GM12874 (cell line): Measurements from ENCODE around the gene COL4A2.

Experiments
- CTCF ChIP-seq: IDR thresholded peaks from 2 replicates; pipeline ENCODE4 v1.5.1; 2011; ENCODE audit warnings: low read depth, mild to moderate bottlenecking, control low read depth, low read length, moderate library complexity; ENCODE audit not compliant: insufficient read depth

The COL4A2 gene

GRCh38 chr13:110297766-110298504, 9.1 kb upstream of the COL4A2 start:
- TF ChIP-seq CTCF = no peak

GRCh38 chr13:110298505-110299282, 8.4 kb upstream of the COL4A2 start:
- no peak for TF ChIP-seq CTCF

- TF ChIP-seq CTCF = no peak
Observed at GRCh38 chr13:110299283-110299840, 7.7 kb upstream of the COL4A2 start.

- no peak for TF ChIP-seq CTCF
Observed at GRCh38 chr13:110300090-110300815, 6.8 kb upstream of the COL4A2 start.

GRCh38 chr13:110301083-110301482, 6.0 kb upstream of the COL4A2 start:
- no peak for TF ChIP-seq CTCF

GRCh38 chr13:110301606-110302553, 5.2 kb upstream of the COL4A2 start:
- TF ChIP-seq CTCF = no peak
